ENCODE results near the gene GPC2.

GRCh38 chr7:100175296-100175935 is 1.8 kb downstream of the GPC2 start:
- TF ChIP-seq GATA2 (IDR thresholded peaks at IDR 0.05; ENCODE audit: low read depth, low read length) (no peak), GATA3 (IDR thresholded peaks at IDR 0.05; ENCODE audit: low read depth, low read length) (no peak)
